22Rv1 (cell line): ENCODE results near the gene CUX1.
"Not testable (repeated sequence)": the region's sequence is repeated elsewhere in the genome, so short reads cannot be mapped to it uniquely, and the experiment has no call there.

ENCODE experiments used
- H3K27ac ChIP-seq: fragments of 450-650 bp; 2 replicates; pipeline ENCODE4 v1.5.1; 2017
- ZFX ChIP-seq: fragments of 450-650 bp; IDR thresholded peaks from 2 replicates; pipeline ENCODE4 v1.6.1; 2017; ENCODE audit warnings: antibody characterized with exemption, borderline replicate concordance
- TF ChIP-seq, protein P1 (sequence below): fragments of 450-650 bp; IDR thresholded peaks from 2 replicates; pipeline ENCODE4 v1.5.1; 2017; ENCODE audit warnings: mild to moderate bottlenecking

Gene CUX1

GRCh38 chr7:102024769-102025391, 207.5 kb downstream of the CUX1 start:
- no peak for TF ChIP-seq ZFX
- TF ChIP-seq, protein P1, sequence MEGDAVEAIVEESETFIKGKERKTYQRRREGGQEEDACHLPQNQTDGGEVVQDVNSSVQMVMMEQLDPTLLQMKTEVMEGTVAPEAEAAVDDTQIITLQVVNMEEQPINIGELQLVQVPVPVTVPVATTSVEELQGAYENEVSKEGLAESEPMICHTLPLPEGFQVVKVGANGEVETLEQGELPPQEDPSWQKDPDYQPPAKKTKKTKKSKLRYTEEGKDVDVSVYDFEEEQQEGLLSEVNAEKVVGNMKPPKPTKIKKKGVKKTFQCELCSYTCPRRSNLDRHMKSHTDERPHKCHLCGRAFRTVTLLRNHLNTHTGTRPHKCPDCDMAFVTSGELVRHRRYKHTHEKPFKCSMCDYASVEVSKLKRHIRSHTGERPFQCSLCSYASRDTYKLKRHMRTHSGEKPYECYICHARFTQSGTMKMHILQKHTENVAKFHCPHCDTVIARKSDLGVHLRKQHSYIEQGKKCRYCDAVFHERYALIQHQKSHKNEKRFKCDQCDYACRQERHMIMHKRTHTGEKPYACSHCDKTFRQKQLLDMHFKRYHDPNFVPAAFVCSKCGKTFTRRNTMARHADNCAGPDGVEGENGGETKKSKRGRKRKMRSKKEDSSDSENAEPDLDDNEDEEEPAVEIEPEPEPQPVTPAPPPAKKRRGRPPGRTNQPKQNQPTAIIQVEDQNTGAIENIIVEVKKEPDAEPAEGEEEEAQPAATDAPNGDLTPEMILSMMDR, result no peak

GRCh38 chr7:102025777-102026176, 208.4 kb downstream of the CUX1 start:
- not testable (repeated sequence) for H3K27ac ChIP-seq

More at GRCh38 chr7:102024769-102025391, 207.5 kb downstream of the CUX1 start:
- no peak overlapping the region for H3K27ac ChIP-seq

- no peak overlapping the region for H3K27ac ChIP-seq
- TF ChIP-seq ZFX, result no peak
- TF ChIP-seq, protein P1, result no peak
These were observed 210.9 kb downstream of the CUX1 start for GRCh38 chr7:102028206-102028826.

GRCh38 chr7:102029616-102030015, 212.2 kb downstream of the CUX1 start:
- TF ChIP-seq ZFX, result no peak
- TF ChIP-seq, protein P1, result no peak
- no peak overlapping the region for H3K27ac ChIP-seq

DNA sequence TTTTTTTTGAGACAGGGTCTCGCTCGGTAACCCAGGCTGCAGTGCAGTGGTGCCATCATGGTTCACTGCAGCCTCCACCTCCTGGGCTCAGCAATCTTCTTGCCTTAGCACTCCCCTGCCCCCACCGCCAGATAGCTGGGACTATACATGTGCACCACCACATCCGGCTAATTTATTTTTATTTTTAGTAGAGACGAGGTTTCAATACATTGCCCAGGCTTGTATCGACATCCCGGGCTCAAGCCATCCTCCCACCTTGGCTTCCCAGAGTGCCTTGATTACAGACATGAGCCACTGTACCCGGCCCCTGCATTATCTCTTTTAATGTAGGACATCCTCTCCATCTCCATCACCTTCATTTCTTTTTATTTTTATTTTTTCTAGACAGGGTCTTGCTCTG, 213.3 kb downstream of the CUX1 start:
- no peak overlapping the region for H3K27ac ChIP-seq
- no peak for TF ChIP-seq ZFX
- TF ChIP-seq, protein P1, result no peak

DNA sequence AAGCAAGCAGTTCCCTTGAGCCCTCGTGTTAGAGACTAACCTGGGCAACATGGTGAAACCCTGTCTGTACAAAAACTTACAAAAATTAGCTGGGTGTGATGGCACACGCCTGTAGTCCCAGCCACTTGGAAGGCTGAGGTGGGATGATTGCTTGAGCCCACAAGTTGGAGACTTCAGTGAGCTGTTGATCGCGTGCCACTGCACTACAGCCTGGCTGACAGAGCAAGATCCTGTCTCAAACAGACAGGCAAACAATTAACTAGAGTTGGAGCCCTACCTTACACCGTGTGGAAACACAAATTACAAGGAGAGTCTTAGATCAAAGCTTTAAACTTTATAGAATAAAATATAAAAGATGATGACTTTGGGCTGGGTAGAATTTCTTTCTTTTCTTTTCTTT, 219.5 kb downstream of the CUX1 start:
- no peak overlapping the region for H3K27ac ChIP-seq
- no peak for TF ChIP-seq ZFX
- TF ChIP-seq, protein P1, result no peak

DNA sequence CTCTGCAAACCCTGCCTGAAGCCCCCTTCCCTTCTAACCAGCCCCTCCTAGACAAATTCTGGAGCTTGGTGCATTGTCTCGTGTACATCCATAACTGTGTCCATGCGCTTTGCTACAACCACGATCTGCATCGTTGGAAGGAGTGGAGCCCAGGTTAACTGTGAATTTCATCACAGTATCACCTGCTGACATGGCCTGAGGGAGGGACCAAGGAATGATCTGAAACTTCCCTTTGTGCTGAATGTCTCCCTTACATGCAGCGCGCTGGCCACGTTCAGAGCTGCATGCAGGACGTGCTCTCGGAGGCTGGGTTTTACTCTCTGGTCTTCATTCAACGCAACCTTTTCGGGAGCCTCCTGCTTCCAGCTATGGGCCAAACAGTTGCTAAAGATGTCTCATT, 222.3 kb downstream of the CUX1 start:
- TF ChIP-seq, protein P1, result no peak
- TF ChIP-seq ZFX, result no peak
- H3K27ac ChIP-seq, result no peak overlapping the region
